Measurements from ENCODE around the gene SREK1IP1. TPM values are rescaled to one million over a fixed set of nuclear protein-coding genes. Genes with fewer than 3 reads are reported as not detected.
"Not testable (repeated sequence)": the region's sequence is repeated elsewhere in the genome, so short reads cannot be mapped to it uniquely, and the experiment has no call there.

SREK1IP1 gene
- total RNA-seq, 1 donor from 2014 or later, result 13.6 TPM

GRCh38 chr5:64765804-64766504 is 2.5 kb downstream of the SREK1IP1 start:
- DNase-seq (ENCODE audit: low read depth in 2 of 2), result no peak

- no peak for DNase-seq (ENCODE audit: low read depth in 2 of 2)
These were observed 4.5 kb downstream of the SREK1IP1 start for GRCh38 chr5:64763948-64764503.

DNA sequence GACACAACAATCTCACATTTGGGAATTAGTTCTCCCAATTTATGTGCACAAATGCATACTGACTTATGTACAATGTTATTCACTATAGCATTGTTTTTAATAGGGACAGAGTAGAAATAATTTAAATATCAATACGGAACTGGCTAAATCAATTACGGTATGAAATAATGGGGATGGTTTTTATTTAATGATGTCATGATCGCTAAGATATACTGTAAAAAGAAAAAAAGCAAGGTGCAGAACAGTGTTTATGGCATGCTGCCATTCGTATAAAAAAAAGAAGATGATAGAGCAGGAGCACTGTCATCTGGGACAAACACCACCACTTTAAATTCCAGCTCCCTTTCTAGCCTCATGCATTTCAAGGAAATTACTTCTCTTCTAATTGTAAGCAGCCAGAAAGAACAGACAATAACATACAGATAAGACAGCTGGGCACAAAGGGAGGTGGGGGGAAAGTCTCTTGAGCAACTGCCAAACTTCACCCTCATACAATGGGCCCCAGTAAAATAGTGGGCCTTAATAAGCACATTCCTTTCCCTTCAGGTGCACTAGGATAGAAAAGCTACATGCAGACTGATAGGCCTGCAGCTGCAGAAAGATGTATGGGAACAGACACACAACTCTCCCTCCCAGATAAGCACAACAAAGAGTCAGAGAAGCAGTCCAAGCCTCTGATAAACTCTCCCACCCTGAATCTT is 8.4 kb downstream of the SREK1IP1 start:
- DNase-seq (ENCODE audit: low read depth in 2 of 2), result no peak

- no peak for DNase-seq (ENCODE audit: low read depth in 2 of 2)
These were observed 9.6 kb downstream of the SREK1IP1 start for GRCh38 chr5:64758901-64759300.

DNA sequence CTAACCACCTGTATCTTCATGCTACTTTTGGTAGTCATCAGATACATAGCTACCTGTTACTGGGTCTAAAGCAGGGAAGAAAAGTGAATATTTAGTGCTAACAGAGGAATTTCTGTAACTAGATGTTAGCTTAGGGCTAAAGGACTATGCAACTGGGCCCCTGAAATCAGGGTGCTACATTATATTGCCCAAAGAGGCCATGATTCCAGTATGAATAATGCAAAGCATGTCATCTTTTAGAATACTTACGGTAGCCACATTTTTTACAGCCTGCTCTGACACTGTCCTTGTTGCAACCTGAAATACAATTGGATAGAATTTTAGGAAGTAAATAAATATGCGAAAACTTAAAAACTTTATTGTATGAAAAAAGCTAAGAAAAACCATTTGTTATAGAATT is 14.4 kb downstream of the SREK1IP1 start:
- no peak for DNase-seq (ENCODE audit: low read depth in 2 of 2)

DNA sequence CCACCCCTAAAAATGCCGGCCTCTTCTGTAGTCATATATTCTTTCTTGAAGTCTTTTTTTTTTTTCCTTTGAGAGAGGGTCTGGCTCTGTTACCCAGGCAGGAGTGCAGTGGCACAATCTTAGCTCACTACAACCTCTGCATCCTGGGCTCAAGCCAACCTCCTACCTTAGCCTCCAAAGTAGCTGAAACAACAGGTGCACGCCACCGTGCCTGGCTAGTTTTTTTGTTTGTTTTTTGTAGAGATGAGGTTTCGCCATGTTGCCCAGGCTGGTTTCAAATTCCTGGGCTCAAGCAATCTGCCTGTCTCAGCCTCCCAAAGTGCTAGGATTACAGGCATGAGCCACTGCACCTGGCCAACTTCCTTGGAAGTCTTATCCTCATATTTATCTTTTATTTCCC is 19.1 kb downstream of the SREK1IP1 start:
- no peak for DNase-seq (ENCODE audit: low read depth in 2 of 2)

GRCh38 chr5:64746446-64746845 is 22.0 kb downstream of the SREK1IP1 start:
- DNase-seq (ENCODE audit: low read depth in 2 of 2), result no peak

DNA sequence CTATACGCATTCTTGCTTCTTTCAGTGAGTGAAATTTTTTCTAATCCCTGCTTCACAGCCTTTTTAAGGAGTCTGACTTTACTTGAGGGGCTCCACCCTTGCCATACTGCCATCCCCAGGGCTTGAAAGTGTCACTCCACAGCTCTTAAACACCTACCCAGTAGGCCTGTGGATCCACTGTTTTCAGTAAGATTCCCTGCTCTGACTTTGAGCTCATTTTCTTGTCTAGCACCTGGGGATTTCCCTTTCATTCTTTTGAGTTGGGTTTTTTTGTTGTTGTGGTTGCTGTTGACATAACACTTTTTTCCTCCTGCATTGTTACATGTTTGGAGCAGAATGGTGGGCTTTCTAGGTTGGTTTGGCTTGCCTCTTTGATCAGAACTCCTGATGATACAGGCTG is 23.6 kb downstream of the SREK1IP1 start:
- DNase-seq (ENCODE audit: low read depth in 2 of 2), result peak in 1 of 2 donors; percentile 8

DNA sequence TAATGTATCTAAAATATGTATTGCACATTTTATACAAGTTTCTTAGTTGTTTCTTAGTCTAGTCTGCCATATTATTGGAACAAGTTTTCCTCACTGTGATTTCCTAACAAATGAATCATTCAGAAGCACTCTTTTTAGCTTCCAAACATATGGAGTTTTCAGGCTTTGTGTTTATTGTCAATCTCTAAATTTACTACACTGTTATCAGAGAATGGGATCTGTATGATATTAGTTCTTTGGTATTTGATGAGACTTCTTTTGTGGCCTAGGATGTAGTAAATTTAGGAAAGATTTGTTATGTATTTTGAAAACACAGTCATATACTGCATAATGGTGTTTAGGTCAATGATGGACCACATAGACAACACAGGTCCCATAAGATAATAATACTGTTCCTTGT is 25.7 kb downstream of the SREK1IP1 start:
- DNase-seq (ENCODE audit: low read depth in 2 of 2), result no peak

DNA sequence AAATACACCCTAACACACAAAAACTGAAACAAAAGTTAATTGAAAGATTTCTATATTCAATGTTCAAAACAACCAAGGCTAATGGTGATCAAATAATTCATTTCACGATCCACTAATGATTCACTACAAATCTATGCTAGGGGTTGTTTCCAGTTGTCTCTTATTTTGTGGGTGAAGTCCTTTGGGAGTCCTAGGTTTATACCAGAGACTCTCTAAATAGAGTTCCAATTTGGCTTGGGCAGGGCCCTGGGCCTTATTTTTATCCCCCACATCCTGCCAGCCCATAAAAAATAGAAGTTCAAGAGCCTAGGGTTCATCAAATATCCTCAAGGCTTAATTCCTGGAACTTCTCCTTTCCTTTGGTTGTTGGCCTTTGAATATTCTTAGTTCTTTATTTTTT is 26.1 kb downstream of the SREK1IP1 start:
- DNase-seq (ENCODE audit: low read depth in 2 of 2), result no peak

DNA sequence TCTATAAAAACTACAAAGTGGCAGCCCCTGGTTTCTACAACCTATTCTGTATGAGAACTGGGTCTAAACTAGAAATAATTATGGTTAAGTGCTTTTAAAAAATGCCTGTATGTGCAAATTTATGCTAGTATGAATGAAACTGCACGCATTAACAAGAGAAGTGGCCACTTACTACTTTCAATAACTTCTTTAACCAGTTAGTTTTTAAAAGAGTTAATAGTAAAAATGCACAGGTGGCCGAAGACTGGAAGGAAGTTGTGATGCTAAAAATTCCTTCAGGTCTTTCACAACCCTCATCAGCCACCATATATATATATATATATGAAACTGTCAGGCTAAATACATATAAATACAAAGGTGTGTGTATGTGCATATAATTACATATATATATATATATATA is 41.3 kb downstream of the SREK1IP1 start:
- DNase-seq (ENCODE audit: low read depth in 2 of 2), result no peak

GRCh38 chr5:64722588-64722987 is 45.9 kb downstream of the SREK1IP1 start:
- DNase-seq (ENCODE audit: low read depth in 2 of 2), result no peak

GRCh38 chr5:64714495-64714894 is 54.0 kb downstream of the SREK1IP1 start:
- DNase-seq (ENCODE audit: low read depth in 2 of 2), result not testable (repeated sequence)

DNA sequence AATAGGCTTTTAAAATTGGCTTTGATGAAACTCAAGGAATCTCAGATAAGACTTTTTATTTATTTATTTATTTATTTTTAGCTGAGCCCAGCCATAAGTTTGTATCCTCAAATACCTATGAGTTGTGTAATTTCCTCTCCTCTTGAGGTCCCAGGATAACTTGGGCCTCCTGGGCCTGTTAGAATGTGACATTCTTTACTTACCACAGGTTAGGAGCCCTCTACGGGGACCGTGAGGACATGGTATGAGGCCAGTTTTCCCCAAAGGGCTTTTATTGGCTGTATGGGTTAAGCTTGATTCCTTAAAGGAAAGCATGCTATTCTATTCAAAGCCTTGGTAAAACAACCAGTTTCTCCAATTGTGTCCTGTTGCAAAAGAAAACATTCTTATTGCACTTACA is 61.3 kb downstream of the SREK1IP1 start:
- DNase-seq (ENCODE audit: low read depth in 2 of 2), result no peak

GRCh38 chr5:64706074-64706473 is 62.4 kb downstream of the SREK1IP1 start:
- not testable (repeated sequence) for DNase-seq (ENCODE audit: low read depth in 2 of 2)

GRCh38 chr5:64700765-64701164 is 67.7 kb downstream of the SREK1IP1 start:
- no peak for DNase-seq (ENCODE audit: low read depth in 2 of 2)

DNA sequence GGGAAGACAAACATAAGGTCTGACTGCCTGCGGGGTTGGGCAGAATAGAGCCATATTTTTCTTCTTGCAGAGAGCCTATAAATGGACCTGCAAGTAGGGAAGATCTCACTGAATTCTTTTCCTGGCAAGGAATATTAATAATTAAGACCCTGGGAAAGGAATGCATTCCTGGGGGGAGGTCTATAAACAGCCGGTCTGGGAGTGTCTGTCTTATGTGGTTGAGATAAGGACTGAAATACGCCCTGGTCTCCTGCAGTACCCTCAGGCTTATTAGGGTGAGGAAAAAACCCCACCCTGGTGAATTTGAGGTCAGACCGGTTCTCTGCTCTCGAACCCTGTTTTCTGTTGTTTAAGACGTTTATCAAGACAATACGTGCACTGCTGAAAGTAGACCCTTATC is 72.1 kb downstream of the SREK1IP1 start:
- not testable (repeated sequence) for DNase-seq (ENCODE audit: low read depth in 2 of 2)

DNA sequence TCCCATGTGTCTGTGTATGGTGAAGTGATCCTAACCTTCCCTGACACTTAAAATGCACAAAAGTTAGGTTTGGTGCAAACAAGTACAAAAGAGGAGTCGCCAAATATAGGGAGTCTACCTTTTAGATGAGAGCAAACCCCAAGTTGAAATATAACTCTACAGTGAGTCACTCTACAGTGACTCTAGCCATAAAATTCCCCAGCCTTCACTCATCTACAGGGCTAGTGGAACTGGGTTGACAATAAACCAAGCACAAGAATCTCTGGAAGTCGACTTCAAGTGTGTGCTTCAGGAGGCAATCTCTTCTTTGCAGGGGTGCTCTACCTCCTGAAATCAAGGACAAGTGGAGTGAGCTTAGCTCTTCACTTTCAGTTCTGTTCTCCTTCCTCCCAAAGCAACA is 74.9 kb downstream of the SREK1IP1 start:
- DNase-seq (ENCODE audit: low read depth in 2 of 2), result no peak

DNA sequence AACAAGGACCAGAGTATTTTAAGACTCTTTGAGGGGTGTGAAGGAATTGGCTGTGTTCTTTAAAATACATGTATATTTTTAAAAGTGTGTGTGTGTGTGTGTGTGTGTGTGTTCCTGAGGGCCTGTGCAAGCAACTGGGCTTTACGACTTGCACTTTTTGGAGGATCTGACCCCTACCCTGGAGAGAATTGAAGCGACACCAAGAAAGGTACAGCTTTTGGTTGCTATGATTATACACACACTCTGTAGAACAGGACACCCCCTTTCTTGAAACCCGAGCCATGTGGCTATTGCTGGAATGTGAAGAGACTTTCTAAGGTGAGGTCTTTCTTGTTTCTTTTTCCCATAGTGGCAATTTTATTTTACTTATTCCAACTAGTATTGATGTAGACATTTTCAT is 77.2 kb downstream of the SREK1IP1 start:
- no peak for DNase-seq (ENCODE audit: low read depth in 2 of 2)

DNA sequence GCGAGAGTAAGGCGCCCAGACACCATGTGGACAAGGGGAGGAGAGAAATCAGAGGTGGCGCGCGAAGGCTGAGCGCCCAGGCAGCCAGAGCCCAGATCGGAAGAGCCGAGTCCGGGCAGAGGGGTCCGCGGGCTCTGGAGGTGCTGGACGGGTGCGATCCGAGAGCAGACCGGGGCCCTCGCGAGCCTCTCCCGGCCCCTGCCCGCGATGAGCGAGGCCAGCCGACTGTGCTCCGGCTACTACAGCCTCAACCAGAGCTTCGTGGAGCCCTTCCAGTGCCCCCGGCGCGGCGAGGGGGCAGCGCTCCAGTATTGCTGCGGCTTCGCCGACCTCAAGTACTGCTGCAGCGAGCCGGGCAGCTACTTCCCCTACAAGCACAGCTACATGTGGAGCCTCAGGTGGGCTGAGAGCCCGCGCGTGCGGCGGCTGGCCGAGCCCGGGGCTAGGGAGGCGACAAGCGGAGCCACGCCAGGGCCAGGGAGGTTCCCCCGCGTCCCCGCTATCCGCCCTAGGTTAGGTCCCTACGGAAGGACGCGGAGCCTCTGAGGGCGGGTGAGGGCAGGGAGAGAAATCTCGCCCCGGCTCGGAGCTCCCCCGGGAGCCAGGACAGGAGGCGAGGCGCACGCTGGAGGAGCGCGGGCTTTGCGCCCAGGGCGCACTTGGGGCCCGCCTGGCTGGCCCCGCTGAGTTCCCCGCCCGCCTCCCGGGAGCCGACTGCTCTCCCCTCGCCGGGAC is 77.9 kb downstream of the SREK1IP1 start, which contains the start of gene SHISAL2B:
Gene SHISAL2B (plus strand): TSS at position 87 of the 735 bp plus-strand sequence. CDS start 121 bp downstream, at position 208.
- DNase-seq (ENCODE audit: low read depth in 2 of 2), result peak in 1 of 2 donors; percentile 16

DNA sequence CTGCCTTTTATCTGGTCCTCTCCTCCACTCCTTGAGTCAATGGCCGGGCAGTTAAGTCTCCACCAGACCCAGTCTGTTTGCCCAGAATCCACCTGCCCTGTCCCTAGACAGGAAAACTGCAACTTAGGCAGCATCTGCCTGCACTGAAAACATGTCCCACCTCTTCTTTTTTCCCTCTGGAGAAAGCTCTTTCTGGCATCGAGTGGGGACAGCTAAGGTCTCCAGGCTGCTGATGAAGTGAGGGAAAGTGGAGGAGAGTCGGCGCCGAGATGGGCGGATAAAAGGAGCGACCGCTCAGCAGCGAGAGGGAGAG is 78.4 kb downstream of the SREK1IP1 start:
- no peak for DNase-seq (ENCODE audit: low read depth in 2 of 2)

GRCh38 chr5:64688965-64689364 is 79.5 kb downstream of the SREK1IP1 start:
- DNase-seq (ENCODE audit: low read depth in 2 of 2), result no peak

All from dermis microvascular lymphatic vessel endothelial cell (primary cell).